OCI-LY7 (cell line): ENCODE results near the gene PPM1L. TPM values are rescaled to one million over a fixed set of nuclear protein-coding genes. Genes with fewer than 3 reads are reported as not detected.

Experiments used
- BruUV-seq: library from RNA; stranded (reverse); fragments of 400-500 nt; replicated peaks from 2 replicates; lab custom pipeline; 2021; lab: Mats Ljungman, UMichigan
- CTCF ChIA-PET: fragments of 300-600 bp; sonication (Branson Sonifier 250); formaldehyde crosslinking; loops from one replicate; lab custom pipeline; 2022; ENCODE audit warnings: antibody characterized with exemption; ENCODE audit not compliant: unreplicated experiment; lab: Charles Lee
- POLR2A ChIA-PET: fragments of 300-600 bp; sonication (Branson Sonifier 250); formaldehyde crosslinking; loops from one replicate; lab custom pipeline; 2022; ENCODE audit warnings: antibody characterized with exemption; lab: Charles Lee
- DNase-seq: peaks from one replicate; pipeline ENCODE4 v3.0.0-alpha.2; 2015; ENCODE audit warnings: low spot score
- H2AFZ ChIP-seq: fragments of 200-600 bp; sonication (generic), shearing (Covaris generic); 2 replicates; pipeline ENCODE4 v1.6.1; 2014; ENCODE audit warnings: mild to moderate bottlenecking, antibody characterized with exemption, low read length, moderate library complexity
- H3K27ac ChIP-seq: fragments of 200-600 bp; sonication (generic); 2 replicates; pipeline ENCODE4 v1.5.1; 2014; ENCODE audit warnings: mixed run types, low read depth, mild to moderate bottlenecking, moderate library complexity, low read length, inconsistent platforms; ENCODE audit not compliant: poor library complexity, severe bottlenecking
- H3K36me3 ChIP-seq: fragments of 200-600 bp; sonication (generic); 2 replicates; pipeline ENCODE4 v1.6.1; 2014; ENCODE audit warnings: mild to moderate bottlenecking, antibody characterized with exemption, low read length, moderate library complexity, mixed read lengths; ENCODE audit not compliant: insufficient read depth
- H3K4me1 ChIP-seq: fragments of 200-600 bp; sonication (generic); 2 replicates; pipeline ENCODE4 v1.5.1; 2014; ENCODE audit warnings: mild to moderate bottlenecking, low read length; ENCODE audit not compliant: insufficient read depth, poor library complexity, severe bottlenecking
- H3K4me2 ChIP-seq: fragments of 200-600 bp; sonication (generic); 2 replicates; pipeline ENCODE4 v1.6.1; 2014; ENCODE audit warnings: mild to moderate bottlenecking, low read length
- H3K4me3 ChIP-seq: fragments of 200-600 bp; sonication (generic); 2 replicates; pipeline ENCODE4 v1.5.1; 2014; ENCODE audit warnings: mild to moderate bottlenecking, low read depth, low read length; ENCODE audit not compliant: poor library complexity, severe bottlenecking
- H3K79me2 ChIP-seq: fragments of 200-600 bp; sonication (generic); 2 replicates; pipeline ENCODE4 v1.6.1; 2016; ENCODE audit warnings: low read depth, mild to moderate bottlenecking, low read length, moderate library complexity, mixed read lengths; ENCODE audit not compliant: insufficient read depth
- H3K9me2 ChIP-seq: fragments of 200-600 bp; sonication (generic); 2 replicates; pipeline ENCODE4 v1.6.1; 2016; ENCODE audit warnings: mild to moderate bottlenecking, low read length, mixed read lengths; ENCODE audit not compliant: insufficient read depth
- H3K9me3 ChIP-seq: fragments of 200-600 bp; sonication (generic); 2 replicates; pipeline ENCODE4 v1.6.1; 2014; ENCODE audit warnings: mild to moderate bottlenecking, mixed run types, low read length, mixed read lengths
- H4K20me1 ChIP-seq: fragments of 200-600 bp; sonication (generic); 2 replicates; pipeline ENCODE4 v1.6.1; 2014; ENCODE audit warnings: mild to moderate bottlenecking, antibody characterized with exemption, low read length, moderate library complexity, mixed read lengths; ENCODE audit not compliant: insufficient read depth
- EZH2phosphoT487 ChIP-seq: fragments of 200-600 bp; sonication (generic); IDR thresholded peaks from 2 replicates; pipeline ENCODE4 v1.6.1; 2018; ENCODE audit warnings: low read depth, borderline replicate concordance, mild to moderate bottlenecking, mixed run types, antibody characterized with exemption, low read length, moderate library complexity, mixed read lengths
- intact Hi-C: fragments of 100-400 bp; cut with micrococcal nuclease; formaldehyde crosslinking; loops from one replicate; pipeline ENCODE4 v1.10.0; 2022; ENCODE audit not compliant: unreplicated experiment
- total RNA-seq, 2 experiments: library from RNA; depleted of rRNA in 1 of 2; stranded (reverse); fragments of >200 nt in 1 of 2; shearing (Covaris generic) in 1 of 2; gene quantifications; 2 replicates each; pipeline ENCODE4 v1.2.3, GENCODE V29; 2014 to 2022
- TF ChIP-seq, protein P1 (sequence below): fragments of 200-600 bp; sonication (generic); conservative IDR thresholded peaks from 2 replicates; pipeline ENCODE4 v1.5.1; 2014; ENCODE audit warnings: mild to moderate bottlenecking, antibody characterized with exemption, low read length, moderate library complexity, mixed read lengths

PPM1L gene
- total RNA-seq, 2 experiments from 2014 or later = 10.3 to 14.7 TPM

DNA sequence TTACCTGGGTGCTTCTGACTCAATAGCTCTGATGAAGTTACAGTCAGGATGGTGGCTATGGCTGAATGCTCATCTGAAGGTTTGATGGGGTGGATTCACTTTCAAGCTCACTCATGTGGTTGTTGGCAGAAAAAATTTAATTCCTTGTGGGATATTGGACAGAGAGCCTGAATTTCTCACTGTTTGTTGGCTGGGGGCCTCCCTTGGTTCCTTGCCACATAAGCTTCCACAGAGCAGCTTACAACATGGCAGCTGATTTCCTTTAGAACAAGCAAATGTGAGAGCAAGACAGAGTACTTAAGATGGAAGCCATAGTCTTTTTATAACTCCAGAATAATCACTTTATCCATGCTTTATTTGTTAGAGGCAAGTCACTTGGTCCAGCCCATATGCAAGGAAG is 150.6 kb downstream of the PPM1L start:
- Histone ChIP-seq H3K4me1 (no peaks in the 10 kb centered on the region), H3K36me3 (no peaks in the 10 kb centered on the region), H3K9me2 (no peaks in the 10 kb centered on the region), H3K4me3 (no peak overlapping the region), H4K20me1 (no peaks in the 10 kb centered on the region), H3K4me2 (no peak overlapping the region), H3K79me2 (no peaks in the 10 kb centered on the region), H2AFZ (no peak overlapping the region), H3K27ac (no peak overlapping the region), H3K9me3 (no peaks in the 10 kb centered on the region)
- TF ChIP-seq, protein P1, sequence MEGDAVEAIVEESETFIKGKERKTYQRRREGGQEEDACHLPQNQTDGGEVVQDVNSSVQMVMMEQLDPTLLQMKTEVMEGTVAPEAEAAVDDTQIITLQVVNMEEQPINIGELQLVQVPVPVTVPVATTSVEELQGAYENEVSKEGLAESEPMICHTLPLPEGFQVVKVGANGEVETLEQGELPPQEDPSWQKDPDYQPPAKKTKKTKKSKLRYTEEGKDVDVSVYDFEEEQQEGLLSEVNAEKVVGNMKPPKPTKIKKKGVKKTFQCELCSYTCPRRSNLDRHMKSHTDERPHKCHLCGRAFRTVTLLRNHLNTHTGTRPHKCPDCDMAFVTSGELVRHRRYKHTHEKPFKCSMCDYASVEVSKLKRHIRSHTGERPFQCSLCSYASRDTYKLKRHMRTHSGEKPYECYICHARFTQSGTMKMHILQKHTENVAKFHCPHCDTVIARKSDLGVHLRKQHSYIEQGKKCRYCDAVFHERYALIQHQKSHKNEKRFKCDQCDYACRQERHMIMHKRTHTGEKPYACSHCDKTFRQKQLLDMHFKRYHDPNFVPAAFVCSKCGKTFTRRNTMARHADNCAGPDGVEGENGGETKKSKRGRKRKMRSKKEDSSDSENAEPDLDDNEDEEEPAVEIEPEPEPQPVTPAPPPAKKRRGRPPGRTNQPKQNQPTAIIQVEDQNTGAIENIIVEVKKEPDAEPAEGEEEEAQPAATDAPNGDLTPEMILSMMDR = no peak
- TF ChIP-seq EZH2phosphoT487 = no peak
- BruUV-seq = no TSS peak
- intact Hi-C loops = no loop called here
- ChIA-PET POLR2A (interaction anchor here (0.9 kb wide), 1 partner anchor 12 kb away, joined by 3 read pairs; no protein-coding TSS in a partner anchor), CTCF (no interaction called here)
- no peak for DNase-seq

DNA sequence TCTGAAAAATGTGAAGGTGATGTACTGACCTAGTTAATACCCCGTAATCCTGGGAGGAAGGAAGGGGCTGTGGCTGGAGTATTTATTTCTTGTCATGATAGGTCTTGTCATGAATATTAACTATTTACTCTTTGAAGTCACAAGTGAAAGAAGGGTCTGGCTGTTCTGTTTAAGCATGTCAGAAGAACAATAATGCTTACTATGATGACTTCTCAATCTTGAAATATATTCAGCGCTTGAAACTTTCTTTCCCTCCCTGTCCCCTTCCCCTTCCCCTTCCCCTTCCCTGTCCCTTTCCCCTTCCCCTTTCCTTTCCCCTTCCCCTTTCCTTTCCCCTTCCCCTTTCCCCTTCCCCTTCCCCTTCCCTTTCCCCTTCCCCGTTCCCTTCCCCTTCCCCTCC is 153.9 kb downstream of the PPM1L start:
- no peaks in the 10 kb centered on the region for H3K79me2 ChIP-seq
- H3K27ac ChIP-seq = no peak overlapping the region
- intact Hi-C loops = no loop called here
- no peaks in the 10 kb centered on the region for H3K9me3 ChIP-seq
- DNase-seq = no peak
- H3K4me1 ChIP-seq = no peaks in the 10 kb centered on the region
- H3K4me3 ChIP-seq = no peak overlapping the region
- no peaks in the 10 kb centered on the region for H4K20me1 ChIP-seq
- CTCF ChIA-PET = no interaction called here
- no peaks in the 10 kb centered on the region for H3K9me2 ChIP-seq
- TF ChIP-seq, protein P1 = no peak
- TF ChIP-seq EZH2phosphoT487 = no peak
- no peak overlapping the region for H3K4me2 ChIP-seq
- no peak overlapping the region for H2AFZ ChIP-seq
- no peaks in the 10 kb centered on the region for H3K36me3 ChIP-seq
- no TSS peak for BruUV-seq
- POLR2A ChIA-PET = no interaction called here

DNA sequence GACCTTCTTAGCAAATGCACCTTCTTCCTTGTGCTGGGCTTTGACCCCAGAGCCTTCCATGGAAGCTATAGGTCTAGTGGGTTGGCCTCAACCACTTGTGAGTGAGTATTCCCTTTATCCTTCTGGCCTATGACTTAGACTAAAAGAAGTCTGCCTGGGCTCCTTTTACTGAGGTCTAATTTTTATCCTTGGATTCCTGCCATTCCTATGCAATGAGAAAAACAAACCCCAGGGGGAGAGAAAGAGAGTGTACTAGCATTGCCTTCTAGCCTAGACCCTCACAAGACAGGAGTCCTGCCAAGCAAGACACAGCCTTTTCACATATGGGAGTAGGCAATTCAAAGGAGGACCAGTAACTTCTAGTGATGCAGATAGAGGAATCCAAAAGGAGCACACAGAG is 155.4 kb downstream of the PPM1L start:
- DNase-seq = no peak
- ChIA-PET POLR2A (interaction anchor here (0.5 kb wide), 1 partner anchor 375 kb away, joined by 3 read pairs; no protein-coding TSS in a partner anchor), CTCF (no interaction called here)
- Histone ChIP-seq H2AFZ (no peak overlapping the region), H4K20me1 (no peaks in the 10 kb centered on the region), H3K9me2 (no peaks in the 10 kb centered on the region), H3K27ac (no peak overlapping the region), H3K9me3 (no peaks in the 10 kb centered on the region), H3K79me2 (no peaks in the 10 kb centered on the region), H3K4me1 (no peaks in the 10 kb centered on the region), H3K4me2 (no peak overlapping the region), H3K36me3 (no peaks in the 10 kb centered on the region), H3K4me3 (no peak overlapping the region)
- intact Hi-C loops = no loop called here
- TF ChIP-seq, protein P1 = no peak
- no peak for TF ChIP-seq EZH2phosphoT487
- no TSS peak for BruUV-seq
